Activated naive CD4-positive, alpha-beta T cell treated with anti-CD3 and anti-CD28 coated beads, Interleukin-2, amount 10 ng/mL, durations not matched to agents 7 days and 5 days (primary cell): ENCODE data around the gene TMEM203.
A peak's percentile ranks its signal among the peaks of the same experiment; 100 is the strongest.

ENCODE experiments used
- CTCF ChIA-PET: fragments of 350-600 bp; sonication (Branson Sonifier 250); formaldehyde crosslinking; loops from one replicate; lab custom pipeline; 2021; ENCODE audit warnings: antibody characterized with exemption; lab: Charles Lee
- DNase-seq: peaks from one replicate; pipeline ENCODE4 v3.0.0-alpha.2; 2020
- H3K27ac Mint-ChIP-seq: one replicate; pipeline ENCODE4 v1.8.0; 2021; ENCODE audit warnings: mild to moderate bottlenecking, moderate library complexity, mixed read lengths
- H3K27me3 Mint-ChIP-seq: one replicate; pipeline ENCODE4 v1.8.0; 2021; ENCODE audit warnings: mild to moderate bottlenecking, mixed read lengths
- H3K36me3 Mint-ChIP-seq: one replicate; pipeline ENCODE4 v1.8.0; 2021; ENCODE audit warnings: mixed read lengths
- H3K4me1 Mint-ChIP-seq: one replicate; pipeline ENCODE4 v1.8.0; 2021; ENCODE audit warnings: mixed read lengths
- H3K4me3 Mint-ChIP-seq: one replicate; pipeline ENCODE4 v1.8.0; 2021; ENCODE audit warnings: mild to moderate bottlenecking, moderate library complexity, mixed read lengths
- H3K9me3 Mint-ChIP-seq: one replicate; pipeline ENCODE4 v1.8.0; 2021; ENCODE audit warnings: mixed read lengths

The TMEM203 gene

GRCh38 chr9:137195525-137196220, 9.8 kb downstream of the TMEM203 start:
- Mint-ChIP-seq H3K27ac (no peak overlapping the region), H3K36me3 (peaks cover 5% of the 10 kb centered on the region), H3K9me3 (no peaks in the 10 kb centered on the region), H3K4me3 (no peak overlapping the region), H3K4me1 (peaks cover 12% of the 10 kb centered on the region), H3K27me3 (peaks cover 11% of the 10 kb centered on the region)
- CTCF ChIA-PET, result no interaction called here
- no peak for DNase-seq

- H3K36me3 Mint-ChIP-seq, result peaks cover 7% of the 10 kb centered on the region
- no peaks in the 10 kb centered on the region for H3K9me3 Mint-ChIP-seq
- DNase-seq, result no peak
- H3K27me3 Mint-ChIP-seq, result peaks cover 11% of the 10 kb centered on the region
- H3K4me1 Mint-ChIP-seq, result peaks cover 15% of the 10 kb centered on the region
- no peak overlapping the region for H3K4me3 Mint-ChIP-seq
- CTCF ChIA-PET, result no interaction called here
- no peak overlapping the region for H3K27ac Mint-ChIP-seq
Measured at GRCh38 chr9:137194909-137195308, 10.5 kb downstream of the TMEM203 start.

GRCh38 chr9:137194388-137194787, 11.1 kb downstream of the TMEM203 start:
- Mint-ChIP-seq H3K4me1 (peaks cover 17% of the 10 kb centered on the region), H3K9me3 (no peaks in the 10 kb centered on the region), H3K36me3 (peaks cover 7% of the 10 kb centered on the region), H3K4me3 (no peak overlapping the region), H3K27ac (no peak overlapping the region), H3K27me3 (peaks cover 8% of the 10 kb centered on the region)
- CTCF ChIA-PET, result no interaction called here
- no peak for DNase-seq

- Mint-ChIP-seq H3K27me3 (peaks cover 8% of the 10 kb centered on the region), H3K9me3 (no peaks in the 10 kb centered on the region), H3K27ac (no peak overlapping the region), H3K4me1 (peaks cover 20% of the 10 kb centered on the region), H3K36me3 (peaks cover 11% of the 10 kb centered on the region), H3K4me3 (no peak overlapping the region)
- CTCF ChIA-PET, result interaction anchor here (1.0 kb wide), 1 partner anchor 31 kb away, joined by 3 read pairs; the partner anchor contains the start of gene CYSRT1
- no peak for DNase-seq
Measured at GRCh38 chr9:137193771-137194170, 11.7 kb downstream of the TMEM203 start.

GRCh38 chr9:137192859-137193258, 12.6 kb downstream of the TMEM203 start:
- Mint-ChIP-seq H3K9me3 (no peaks in the 10 kb centered on the region), H3K27ac (peak overlapping the region; percentile 45), H3K36me3 (peaks cover 13% of the 10 kb centered on the region), H3K4me1 (peaks cover 20% of the 10 kb centered on the region), H3K4me3 (no peak overlapping the region), H3K27me3 (peaks cover 8% of the 10 kb centered on the region)
- no peak for DNase-seq
- CTCF ChIA-PET, result interaction anchor here (1.0 to 1.6 kb wide), 3 partner anchors 15 to 32 kb away, joined by 3 read pairs; partner anchors contain the start of gene CYSRT1

- Mint-ChIP-seq H3K4me1 (peaks cover 23% of the 10 kb centered on the region), H3K36me3 (peaks cover 13% of the 10 kb centered on the region), H3K27ac (peak overlapping the region; percentile 45), H3K9me3 (no peaks in the 10 kb centered on the region), H3K4me3 (no peak overlapping the region), H3K27me3 (peaks cover 10% of the 10 kb centered on the region)
- CTCF ChIA-PET, result interaction anchor here (1.0 to 1.6 kb wide), 2 partner anchors 14 to 30 kb away, joined by 3 read pairs; no protein-coding TSS in a partner anchor
- DNase-seq, result no peak
Measured at GRCh38 chr9:137192448-137192780, 13.0 kb downstream of the TMEM203 start.

GRCh38 chr9:137191691-137192447, 13.6 kb downstream of the TMEM203 start:
- H3K27me3 Mint-ChIP-seq, result peaks cover 10% of the 10 kb centered on the region
- H3K9me3 Mint-ChIP-seq, result no peaks in the 10 kb centered on the region
- peaks cover 28% of the 10 kb centered on the region for H3K4me1 Mint-ChIP-seq
- H3K4me3 Mint-ChIP-seq, result no peak overlapping the region
- no peak overlapping the region for H3K27ac Mint-ChIP-seq
- H3K36me3 Mint-ChIP-seq, result peaks cover 13% of the 10 kb centered on the region
- no peak for DNase-seq
- CTCF ChIA-PET, result interaction anchor here (1.1 to 1.6 kb wide), 2 partner anchors 14 to 39 kb away, joined by 3 read pairs; partner anchors contain the start of gene SLC34A3

- Mint-ChIP-seq H3K4me1 (peaks cover 34% of the 10 kb centered on the region), H3K27me3 (peaks cover 10% of the 10 kb centered on the region), H3K27ac (peak overlapping the region; percentile 42), H3K9me3 (no peaks in the 10 kb centered on the region), H3K4me3 (peak overlapping the region; percentile 61), H3K36me3 (peaks cover 16% of the 10 kb centered on the region)
- CTCF ChIA-PET, result interaction anchor here (1.1 to 1.6 kb wide), 2 partner anchors 13 to 40 kb away, joined by 3 read pairs; partner anchors contain the start of gene SLC34A3
- DNase-seq, result no peak
Measured at GRCh38 chr9:137191245-137191644, 14.2 kb downstream of the TMEM203 start.

- H3K27me3 Mint-ChIP-seq, result peaks cover 10% of the 10 kb centered on the region
- H3K9me3 Mint-ChIP-seq, result no peaks in the 10 kb centered on the region
- CTCF ChIA-PET, result interaction anchor here (1.1 to 3.1 kb wide), 4 partner anchors 14 to 50 kb away, joined by 3 to 21 read pairs (median 4); partner anchors contain the start of genes CYSRT1, NDOR1, RNF224 and SLC34A3
- H3K36me3 Mint-ChIP-seq, result peaks cover 16% of the 10 kb centered on the region
- H3K4me3 Mint-ChIP-seq, result peak overlapping the region; percentile 97
- no peak for DNase-seq
- peaks cover 35% of the 10 kb centered on the region for H3K4me1 Mint-ChIP-seq
- H3K27ac Mint-ChIP-seq, result no peak overlapping the region
Measured at GRCh38 chr9:137190315-137190856, 15.1 kb downstream of the TMEM203 start.

- CTCF ChIA-PET, result interaction anchor here (0.8 to 3.1 kb wide), 13 partner anchors 9 to 160 kb away, joined by 3 to 21 read pairs (median 4); partner anchors contain the start of genes CYSRT1, NDOR1, RNF208 and RNF224
- Mint-ChIP-seq H3K9me3 (no peaks in the 10 kb centered on the region), H3K4me1 (peaks cover 35% of the 10 kb centered on the region), H3K27me3 (peaks cover 10% of the 10 kb centered on the region), H3K4me3 (peak overlapping the region; percentile 97), H3K27ac (peak overlapping the region; percentile 96), H3K36me3 (peaks cover 16% of the 10 kb centered on the region)
- DNase-seq, result no peak
Measured at GRCh38 chr9:137189297-137190295, 15.9 kb downstream of the TMEM203 start.

GRCh38 chr9:137188490-137189296, 16.8 kb downstream of the TMEM203 start, which contains the start of the genes ANAPC2 and SSNA1:
TSS of gene ANAPC2 (minus strand) at chr9:137188560. CDS start at chr9:137188532, 28 bp downstream.
TSS of gene SSNA1 (plus strand) at chr9:137188676. CDS start at chr9:137188727, 51 bp downstream.
- Mint-ChIP-seq H3K4me3 (peak within 1 kb of the TSS; percentile 97), H3K9me3 (no peaks in the 10 kb centered on the region), H3K27me3 (peaks cover 10% of the 10 kb centered on the region), H3K36me3 (peaks cover 24% of the 10 kb centered on the region), H3K4me1 (peaks cover 37% of the 10 kb centered on the region), H3K27ac (peak within 1 kb of the TSS; percentile 96)
- peak; percentile 92 for DNase-seq
- CTCF ChIA-PET, result interaction anchor here (0.8 to 3.1 kb wide), 13 partner anchors 10 to 160 kb away, joined by 3 to 21 read pairs (median 4); partner anchors contain the start of genes CYSRT1, RNF208, RNF224 and TPRN

- CTCF ChIA-PET, result interaction anchor here (1.2 to 3.1 kb wide), 6 partner anchors 9 to 141 kb away, joined by 3 to 21 read pairs (median 3); partner anchors contain the start of genes CYSRT1, RNF208 and RNF224
- no peak for DNase-seq
- peaks cover 10% of the 10 kb centered on the region for H3K27me3 Mint-ChIP-seq
- H3K36me3 Mint-ChIP-seq, result peaks cover 29% of the 10 kb centered on the region
- H3K9me3 Mint-ChIP-seq, result no peaks in the 10 kb centered on the region
- peaks cover 37% of the 10 kb centered on the region for H3K4me1 Mint-ChIP-seq
- H3K4me3 Mint-ChIP-seq, result peak overlapping the region; percentile 90
- H3K27ac Mint-ChIP-seq, result peak overlapping the region; percentile 96
Measured at GRCh38 chr9:137188086-137188489, 17.4 kb downstream of the TMEM203 start.
